GM19452 (cell line): ENCODE data around the gene PKP3.
"Not testable (repeated sequence)": the region's sequence is repeated elsewhere in the genome, so short reads cannot be mapped to it uniquely, and the experiment has no call there.

Experiments used
- ATAC-seq: cut with Tn5 transposase; IDR thresholded peaks from one replicate; pipeline ENCODE4 v1.9.1; 2021; ENCODE audit not compliant: unreplicated experiment

The PKP3 gene

GRCh38 chr11:394858-395655, 1.0 kb downstream of the PKP3 start:
- no peak for ATAC-seq

GRCh38 chr11:395866-396265, 1.9 kb downstream of the PKP3 start:
- ATAC-seq = no peak

GRCh38 chr11:396511-396947, 2.5 kb downstream of the PKP3 start:
- ATAC-seq = no peak

GRCh38 chr11:396948-397548, 3.0 kb downstream of the PKP3 start:
- ATAC-seq = peak; percentile 53

- ATAC-seq = no peak
These were observed 4.8 kb downstream of the PKP3 start for GRCh38 chr11:398826-399225.

GRCh38 chr11:399731-400211, 5.8 kb downstream of the PKP3 start:
- no peak for ATAC-seq

GRCh38 chr11:400241-400689, 6.3 kb downstream of the PKP3 start:
- ATAC-seq = no peak

- not testable (repeated sequence) for ATAC-seq
These were observed 7.2 kb downstream of the PKP3 start for GRCh38 chr11:401196-401595.

- ATAC-seq = no peak
These were observed 9.2 kb downstream of the PKP3 start for GRCh38 chr11:403021-403760.

GRCh38 chr11:403761-404431, 9.9 kb downstream of the PKP3 start:
- ATAC-seq = no peak

- ATAC-seq = no peak
These were observed 10.7 kb downstream of the PKP3 start for GRCh38 chr11:404551-405264.

GRCh38 chr11:405323-405953, 11.4 kb downstream of the PKP3 start:
- no peak for ATAC-seq

GRCh38 chr11:405954-406795, 12.2 kb downstream of the PKP3 start:
- ATAC-seq = no peak

- peak; percentile 80 for ATAC-seq
These were observed 13.0 kb downstream of the PKP3 start for GRCh38 chr11:406796-407650.

GRCh38 chr11:407651-408123, 13.7 kb downstream of the PKP3 start:
- no peak for ATAC-seq

GRCh38 chr11:408154-409007, 14.4 kb downstream of the PKP3 start:
- no peak for ATAC-seq

GRCh38 chr11:409008-409599, 15.1 kb downstream of the PKP3 start:
- no peak for ATAC-seq
